Measurements from ENCODE around the gene PRKAG2.

PRKAG2 gene

DNA sequence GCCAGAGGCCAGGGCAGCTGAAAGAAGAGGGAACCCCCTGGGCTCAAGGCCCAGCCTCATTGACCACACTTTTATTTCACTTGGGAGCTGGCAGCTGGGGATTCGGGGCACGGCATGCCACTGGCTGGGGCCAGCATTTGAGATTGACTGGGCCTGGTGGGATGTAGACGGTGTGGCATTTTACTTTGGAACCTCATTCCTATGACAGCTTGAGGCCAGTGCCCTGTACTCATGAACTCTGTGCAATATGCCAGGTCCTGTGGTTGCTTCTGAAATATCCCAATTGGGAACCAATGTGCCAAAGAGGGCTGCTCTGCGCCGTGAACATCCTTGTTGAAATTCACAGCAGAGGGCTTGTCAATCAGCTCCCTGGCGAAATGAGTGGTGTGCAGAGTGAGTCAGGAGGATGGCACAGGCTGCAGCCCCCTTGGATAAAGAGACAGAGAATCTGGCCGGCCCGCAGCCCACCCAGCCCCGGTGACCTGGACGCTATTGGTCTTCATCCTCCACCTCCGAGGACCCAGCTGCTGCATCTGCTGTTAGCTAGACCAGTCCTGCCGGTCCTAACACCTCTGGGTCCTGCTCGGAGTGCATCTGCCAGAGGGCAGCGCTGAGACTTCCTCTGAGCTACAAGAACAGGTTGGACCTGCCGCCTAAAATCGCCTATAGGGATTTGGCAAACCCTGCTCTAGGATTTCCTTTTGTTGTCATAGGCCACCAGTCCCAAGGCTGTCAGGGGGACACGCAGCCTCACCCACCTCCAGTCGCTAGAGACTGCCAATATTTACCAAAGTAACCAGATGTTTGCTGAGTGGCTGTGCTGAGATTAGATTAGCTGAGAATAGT, 58.0 kb downstream of the PRKAG2 start:
- no peak for DNase-seq (ENCODE audit: low read depth in 2 of 2)

- DNase-seq (ENCODE audit: low read depth in 2 of 2) = no peak
Observed at GRCh38 chr7:151817981-151818673, 58.8 kb downstream of the PRKAG2 start.

DNA sequence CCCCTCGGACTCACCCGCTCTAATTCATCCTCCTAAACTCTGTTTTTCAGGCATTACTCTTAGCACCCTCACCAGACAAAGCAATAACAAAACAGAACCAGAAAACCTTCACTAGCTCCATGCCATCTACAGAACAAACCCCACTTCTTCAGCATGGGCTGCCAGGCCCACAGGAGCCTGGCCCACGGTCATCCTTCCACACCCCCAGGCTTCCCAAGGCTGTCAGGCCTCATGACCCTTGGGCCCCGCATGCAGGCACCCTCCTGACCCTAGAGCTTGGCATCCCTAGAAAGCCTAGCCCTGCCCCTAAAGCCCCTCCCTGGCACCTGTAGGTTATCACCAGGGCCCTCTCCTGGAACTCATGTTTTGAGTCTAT, 59.6 kb downstream of the PRKAG2 start:
- no peak for DNase-seq (ENCODE audit: low read depth in 2 of 2)

DNA sequence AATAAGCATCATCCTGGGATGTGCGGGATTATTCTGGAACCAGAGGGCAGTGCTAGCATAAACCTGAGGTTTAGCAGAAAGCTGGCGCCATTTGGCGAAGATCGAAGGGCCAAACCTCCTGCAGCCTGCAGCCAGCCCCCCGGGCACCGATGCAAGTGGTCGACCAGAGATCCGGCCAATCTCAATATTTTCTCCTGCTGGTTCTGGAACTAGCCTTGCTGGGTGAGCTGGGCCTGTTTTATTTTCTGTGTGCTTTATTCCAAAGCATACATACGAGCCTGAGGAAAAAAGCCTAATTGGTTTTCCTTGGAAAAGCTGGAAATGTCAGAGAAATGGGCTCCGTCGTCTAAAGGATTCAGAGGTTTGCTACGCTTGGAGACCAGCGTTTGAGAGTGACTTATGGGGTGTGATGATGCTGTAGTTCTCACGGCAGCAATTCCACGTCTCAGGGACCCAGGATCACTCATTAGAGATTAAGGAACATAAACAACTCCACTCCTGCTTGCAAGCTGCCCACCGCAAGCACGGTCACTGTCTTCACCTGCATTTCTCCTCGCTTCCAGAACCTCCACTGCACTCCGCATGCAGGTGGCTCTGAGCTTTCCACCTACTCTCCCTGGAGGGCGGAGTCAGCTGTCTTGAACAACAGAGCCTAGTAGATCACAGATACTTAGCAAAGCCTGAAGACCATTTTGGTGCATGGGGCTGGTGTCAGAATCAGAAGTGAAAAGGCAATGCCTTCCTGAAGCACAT, 60.2 kb downstream of the PRKAG2 start:
- DNase-seq (ENCODE audit: low read depth in 2 of 2) = no peak

DNA sequence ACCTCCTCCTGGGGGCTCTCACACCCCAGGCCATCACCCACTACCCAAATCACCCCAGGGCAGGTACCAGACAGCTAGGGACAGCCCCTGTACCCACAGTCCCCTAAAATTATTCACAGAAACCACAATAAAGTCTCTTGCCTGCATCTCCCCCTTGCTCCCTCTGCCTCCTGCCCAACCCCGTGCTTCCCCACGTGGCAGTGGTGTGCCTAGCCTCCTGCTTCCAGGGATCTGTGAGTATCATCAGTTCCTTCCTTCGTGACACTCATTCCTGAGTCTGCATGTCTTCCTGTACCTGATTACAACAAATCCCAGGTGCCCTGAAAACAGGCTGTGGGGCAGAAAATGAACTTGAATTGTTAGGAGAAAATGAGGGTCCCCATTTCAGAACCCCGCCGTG, 61.5 kb downstream of the PRKAG2 start:
- no peak for DNase-seq (ENCODE audit: low read depth in 2 of 2)

- no peak for DNase-seq (ENCODE audit: low read depth in 2 of 2)
Observed at GRCh38 chr7:151814400-151815009, 62.4 kb downstream of the PRKAG2 start.

- no peak for DNase-seq (ENCODE audit: low read depth in 2 of 2)
Observed at GRCh38 chr7:151813997-151814396, 62.9 kb downstream of the PRKAG2 start.

GRCh38 chr7:151813445-151813844, 63.5 kb downstream of the PRKAG2 start:
- DNase-seq (ENCODE audit: low read depth in 2 of 2) = no peak

GRCh38 chr7:151812967-151813366, 63.9 kb downstream of the PRKAG2 start:
- no peak for DNase-seq (ENCODE audit: low read depth in 2 of 2)

GRCh38 chr7:151810441-151811232, 66.3 kb downstream of the PRKAG2 start:
- DNase-seq (ENCODE audit: low read depth in 2 of 2) = no peak

DNA sequence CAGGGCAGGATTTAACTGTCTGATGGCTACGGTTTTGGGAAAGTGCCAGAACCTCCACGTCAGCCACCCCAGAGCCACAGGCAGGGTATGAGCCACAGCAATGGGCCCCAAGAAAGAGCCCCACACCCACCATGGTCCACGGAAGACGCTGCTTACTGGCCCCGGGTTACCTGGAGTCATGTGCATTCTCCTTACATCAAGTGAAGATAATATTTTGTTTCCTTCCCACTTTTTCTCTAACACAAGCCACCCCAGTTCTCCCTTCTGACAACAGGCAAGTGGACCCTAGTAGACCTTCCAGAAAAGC, 67.1 kb downstream of the PRKAG2 start:
- no peak for DNase-seq (ENCODE audit: low read depth in 2 of 2)

GRCh38 chr7:151809146-151809863, 67.6 kb downstream of the PRKAG2 start:
- no peak for DNase-seq (ENCODE audit: low read depth in 2 of 2)

GRCh38 chr7:151808400-151809145, 68.3 kb downstream of the PRKAG2 start:
- no peak for DNase-seq (ENCODE audit: low read depth in 2 of 2)

- no peak for DNase-seq (ENCODE audit: low read depth in 2 of 2)
Observed at GRCh38 chr7:151807846-151808245, 69.1 kb downstream of the PRKAG2 start.

GRCh38 chr7:151806952-151807775, 69.8 kb downstream of the PRKAG2 start:
- no peak for DNase-seq (ENCODE audit: low read depth in 2 of 2)

DNA sequence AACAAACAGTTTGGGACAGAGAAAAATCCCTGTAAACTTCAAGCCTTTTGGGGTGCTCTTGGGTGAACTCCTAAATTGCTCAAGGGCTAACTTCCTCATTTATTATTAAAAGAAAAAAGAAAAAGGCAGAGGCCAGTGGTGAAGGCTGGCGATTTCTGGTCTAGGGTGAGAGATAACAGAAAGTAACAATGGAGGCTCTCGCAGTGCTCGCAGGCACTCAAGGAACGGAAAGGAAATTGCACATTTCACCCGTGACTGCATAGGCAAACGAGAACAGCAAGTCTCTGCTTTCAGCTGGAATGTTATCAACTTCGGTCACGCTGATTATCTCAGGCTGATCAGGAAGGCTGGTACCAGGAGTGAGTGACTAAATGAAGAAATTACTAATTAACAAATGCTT, 70.7 kb downstream of the PRKAG2 start:
- no peak for DNase-seq (ENCODE audit: low read depth in 2 of 2)

DNA sequence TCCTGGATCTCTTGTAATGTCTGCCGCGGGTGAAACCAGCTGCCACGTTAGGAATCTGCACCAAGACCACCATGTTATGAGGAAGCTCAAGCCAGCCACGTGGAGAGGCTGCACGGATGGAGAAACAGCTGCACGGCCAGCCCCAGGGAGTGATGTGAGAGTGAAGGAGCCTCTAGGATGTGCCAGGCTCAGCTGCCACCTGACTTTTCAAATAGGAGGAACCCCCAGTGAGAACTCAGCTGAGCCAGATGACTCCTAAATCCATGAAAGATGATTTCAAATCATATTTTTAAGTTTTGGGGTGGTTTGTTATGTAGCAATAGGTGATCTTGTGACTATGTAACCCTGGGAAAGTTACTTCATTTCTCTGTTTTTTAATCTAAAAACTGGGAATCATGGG, 71.7 kb downstream of the PRKAG2 start:
- DNase-seq (ENCODE audit: low read depth in 2 of 2) = no peak

DNA sequence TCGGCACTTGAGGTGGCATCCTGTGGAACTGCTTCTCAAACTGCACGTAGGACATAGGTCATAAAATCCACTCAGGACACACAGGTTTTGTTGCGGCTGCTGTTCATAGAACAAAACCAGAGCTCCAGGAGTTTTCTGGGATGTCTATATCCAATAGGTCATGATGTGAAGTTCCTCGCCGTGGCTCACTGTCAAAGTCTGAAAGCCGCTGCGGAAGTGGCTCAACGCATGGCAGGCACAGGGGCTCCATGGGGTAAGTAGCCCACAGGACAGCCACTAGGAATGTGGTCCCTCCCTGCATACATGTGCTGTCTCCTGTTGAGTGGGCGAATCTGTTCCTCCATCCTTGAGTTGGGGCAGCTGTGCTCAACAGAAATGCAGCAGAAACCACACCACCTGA, 72.2 kb downstream of the PRKAG2 start:
- no peak for DNase-seq (ENCODE audit: low read depth in 2 of 2)

DNA sequence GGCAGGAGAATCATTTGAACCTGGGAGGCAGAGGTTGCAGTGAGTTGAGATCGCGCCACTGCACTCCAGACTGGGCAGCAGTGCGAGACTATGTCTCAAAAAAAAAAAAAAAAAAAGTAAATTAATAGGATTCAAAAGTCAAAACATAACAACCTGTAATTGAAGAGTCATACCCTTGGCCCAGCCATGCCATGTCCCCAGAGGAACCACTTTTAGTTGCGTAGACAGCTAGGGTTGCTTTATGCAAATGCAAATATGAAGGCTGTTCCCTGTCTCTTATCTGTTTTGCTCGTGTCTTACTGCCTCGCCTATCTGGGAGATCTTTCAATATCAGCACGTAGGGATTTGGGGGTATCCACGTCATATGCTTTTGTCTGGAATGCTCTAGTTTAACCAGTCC, 73.1 kb downstream of the PRKAG2 start:
- no peak for DNase-seq (ENCODE audit: low read depth in 2 of 2)

All from fibroblast of skin of left quadriceps (primary cell).